Measurements from ENCODE around the gene XRCC2.
"Not testable (repeated sequence)": the region's sequence is repeated elsewhere in the genome, so short reads cannot be mapped to it uniquely, and the experiment has no call there.

XRCC2 gene

GRCh38 chr7:152663931-152664330, 12.0 kb downstream of the XRCC2 start:
- DNase-seq, result no peak

- no peak for DNase-seq
Observed at GRCh38 chr7:152663148-152663740, 12.7 kb downstream of the XRCC2 start.

- DNase-seq, result no peak
Observed at GRCh38 chr7:152661479-152661878, 14.5 kb downstream of the XRCC2 start.

- DNase-seq, result no peak
Observed at GRCh38 chr7:152660021-152660420, 15.9 kb downstream of the XRCC2 start.

- no peak for DNase-seq
Observed at GRCh38 chr7:152654971-152655370, 21.0 kb downstream of the XRCC2 start.

- DNase-seq, result no peak
Observed at GRCh38 chr7:152649220-152649619, 26.7 kb downstream of the XRCC2 start.

GRCh38 chr7:152647009-152647408, 28.9 kb downstream of the XRCC2 start:
- DNase-seq, result no peak

GRCh38 chr7:152646579-152646978, 29.4 kb downstream of the XRCC2 start:
- DNase-seq, result not testable (repeated sequence)

GRCh38 chr7:152643979-152644559, 31.9 kb downstream of the XRCC2 start:
- DNase-seq, result no peak

- no peak for DNase-seq
Observed at GRCh38 chr7:152641384-152641783, 34.6 kb downstream of the XRCC2 start.

GRCh38 chr7:152640829-152641228, 35.1 kb downstream of the XRCC2 start:
- no peak for DNase-seq

- no peak for DNase-seq
Observed at GRCh38 chr7:152637920-152638580, 37.9 kb downstream of the XRCC2 start.

GRCh38 chr7:152637161-152637560, 38.8 kb downstream of the XRCC2 start:
- DNase-seq, result no peak

GRCh38 chr7:152636441-152636840, 39.5 kb downstream of the XRCC2 start:
- DNase-seq, result no peak

- DNase-seq, result no peak
Observed at GRCh38 chr7:152633504-152633903, 42.4 kb downstream of the XRCC2 start.

GRCh38 chr7:152633072-152633471, 42.9 kb downstream of the XRCC2 start:
- DNase-seq, result no peak

GRCh38 chr7:152628772-152629171, 47.2 kb downstream of the XRCC2 start:
- DNase-seq, result not testable (repeated sequence)

GRCh38 chr7:152624228-152624627, 51.7 kb downstream of the XRCC2 start:
- DNase-seq, result no peak

GRCh38 chr7:152621426-152621825, 54.5 kb downstream of the XRCC2 start:
- DNase-seq, result no peak

- no peak for DNase-seq
Observed at GRCh38 chr7:152619027-152619739, 56.8 kb downstream of the XRCC2 start.

GRCh38 chr7:152618427-152618826, 57.5 kb downstream of the XRCC2 start:
- DNase-seq, result no peak

- DNase-seq, result no peak
Observed at GRCh38 chr7:152617056-152617455, 58.9 kb downstream of the XRCC2 start.

GRCh38 chr7:152615031-152615741, 60.8 kb downstream of the XRCC2 start:
- no peak for DNase-seq
